Activated CD8-positive, alpha-beta T cell treated with anti-CD3 and anti-CD28 coated beads for 36 hours (primary cell): Measurements from ENCODE around the gene SELENOI. TPM values are rescaled to one million over a fixed set of nuclear protein-coding genes. Genes with fewer than 3 reads are reported as not detected.
"Not testable (repeated sequence)": the region's sequence is repeated elsewhere in the genome, so short reads cannot be mapped to it uniquely, and the experiment has no call there.

ENCODE experiments used
- ATAC-seq: fragments of 200-7000 bp; cut with Tn5 transposase; one replicate; pipeline ENCODE4 v1.10.0; 2021; ENCODE audit warnings: mild to moderate bottlenecking, moderate library complexity
- CTCF ChIA-PET: fragments of 350-600 bp; sonication (Branson Sonifier 250); formaldehyde crosslinking; loops from one replicate; lab custom pipeline; 2021; ENCODE audit warnings: antibody characterized with exemption; lab: Charles Lee
- POLR2A ChIA-PET: fragments of 350-600 bp; sonication (Branson Sonifier 250); formaldehyde crosslinking; loops from one replicate; lab custom pipeline; 2021; ENCODE audit warnings: antibody characterized with exemption; lab: Charles Lee
- DNase-seq: peaks from one replicate; pipeline ENCODE4 v3.0.0-alpha.2; 2020
- H3K27ac Mint-ChIP-seq: one replicate; pipeline ENCODE4 v1.8.0; 2021; ENCODE audit warnings: mild to moderate bottlenecking, mixed read lengths
- H3K27me3 Mint-ChIP-seq: one replicate; pipeline ENCODE4 v1.8.0; 2021; ENCODE audit warnings: mixed read lengths
- H3K36me3 Mint-ChIP-seq: one replicate; pipeline ENCODE4 v1.8.0; 2021; ENCODE audit warnings: low read depth, mixed read lengths
- H3K4me1 Mint-ChIP-seq: one replicate; pipeline ENCODE4 v1.8.0; 2021; ENCODE audit warnings: low read depth, mixed read lengths
- H3K4me3 Mint-ChIP-seq: one replicate; pipeline ENCODE4 v1.8.0; 2021; ENCODE audit warnings: mild to moderate bottlenecking, moderate library complexity, mixed read lengths
- H3K9me3 Mint-ChIP-seq: one replicate; pipeline ENCODE4 v1.8.0; 2021; ENCODE audit warnings: mixed read lengths
- intact Hi-C: fragments of 100-400 bp; cut with micrococcal nuclease; formaldehyde crosslinking; loops from one replicate; pipeline ENCODE4 v1.10.0; 2022
- total RNA-seq, 2 experiments: library from RNA; stranded (reverse); gene quantifications; one replicate each; pipeline ENCODE4 v1.2.3, GENCODE V29; 2021
- TF ChIP-seq, protein P1 (sequence below): fragments of 200-600 bp; IDR thresholded peaks from one replicate; pipeline ENCODE4 v1.8.0; 2022; ENCODE audit warnings: antibody characterized with exemption, mild to moderate bottlenecking

The SELENOI gene
- total RNA-seq, 2 experiments from 2014 or later, result 38.9 to 39.1 TPM

DNA sequence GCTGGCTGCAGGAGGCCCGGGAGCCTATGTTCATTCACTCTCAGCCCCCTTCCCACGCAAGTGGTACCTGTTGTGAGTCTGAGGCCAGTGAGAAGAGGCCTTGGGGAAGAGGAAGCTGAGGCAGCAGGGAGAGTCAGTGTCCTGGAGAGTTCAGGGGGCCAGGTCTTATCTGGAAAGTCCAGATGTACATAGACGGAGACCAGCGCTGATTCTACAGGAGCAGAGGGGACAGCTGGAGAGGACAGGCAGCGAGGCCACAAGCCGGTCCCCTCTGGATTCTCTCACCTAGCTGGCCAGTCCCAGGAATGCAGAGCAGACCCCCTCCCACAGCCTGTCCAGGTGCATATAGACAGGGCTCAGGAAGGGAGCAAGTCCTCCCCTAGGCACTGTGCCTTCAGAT lies 29.1 kb upstream of the SELENOI start:
- Mint-ChIP-seq H3K9me3 (no peaks in the 10 kb centered on the region), H3K4me3 (no peak overlapping the region), H3K36me3 (no peaks in the 10 kb centered on the region), H3K27me3 (no peaks in the 10 kb centered on the region), H3K4me1 (no peaks in the 10 kb centered on the region), H3K27ac (no peak overlapping the region)
- ATAC-seq (no peak), DNase-seq (no peak)
- intact Hi-C loops, result no loop called here
- ChIA-PET POLR2A (no interaction called here), CTCF (interaction anchor here (1.3 to 3.2 kb wide), 2 partner anchors 14 to 152 kb away, joined by 3 to 12 read pairs; no protein-coding TSS in a partner anchor)
- TF ChIP-seq, protein P1, sequence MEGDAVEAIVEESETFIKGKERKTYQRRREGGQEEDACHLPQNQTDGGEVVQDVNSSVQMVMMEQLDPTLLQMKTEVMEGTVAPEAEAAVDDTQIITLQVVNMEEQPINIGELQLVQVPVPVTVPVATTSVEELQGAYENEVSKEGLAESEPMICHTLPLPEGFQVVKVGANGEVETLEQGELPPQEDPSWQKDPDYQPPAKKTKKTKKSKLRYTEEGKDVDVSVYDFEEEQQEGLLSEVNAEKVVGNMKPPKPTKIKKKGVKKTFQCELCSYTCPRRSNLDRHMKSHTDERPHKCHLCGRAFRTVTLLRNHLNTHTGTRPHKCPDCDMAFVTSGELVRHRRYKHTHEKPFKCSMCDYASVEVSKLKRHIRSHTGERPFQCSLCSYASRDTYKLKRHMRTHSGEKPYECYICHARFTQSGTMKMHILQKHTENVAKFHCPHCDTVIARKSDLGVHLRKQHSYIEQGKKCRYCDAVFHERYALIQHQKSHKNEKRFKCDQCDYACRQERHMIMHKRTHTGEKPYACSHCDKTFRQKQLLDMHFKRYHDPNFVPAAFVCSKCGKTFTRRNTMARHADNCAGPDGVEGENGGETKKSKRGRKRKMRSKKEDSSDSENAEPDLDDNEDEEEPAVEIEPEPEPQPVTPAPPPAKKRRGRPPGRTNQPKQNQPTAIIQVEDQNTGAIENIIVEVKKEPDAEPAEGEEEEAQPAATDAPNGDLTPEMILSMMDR, result no peak

DNA sequence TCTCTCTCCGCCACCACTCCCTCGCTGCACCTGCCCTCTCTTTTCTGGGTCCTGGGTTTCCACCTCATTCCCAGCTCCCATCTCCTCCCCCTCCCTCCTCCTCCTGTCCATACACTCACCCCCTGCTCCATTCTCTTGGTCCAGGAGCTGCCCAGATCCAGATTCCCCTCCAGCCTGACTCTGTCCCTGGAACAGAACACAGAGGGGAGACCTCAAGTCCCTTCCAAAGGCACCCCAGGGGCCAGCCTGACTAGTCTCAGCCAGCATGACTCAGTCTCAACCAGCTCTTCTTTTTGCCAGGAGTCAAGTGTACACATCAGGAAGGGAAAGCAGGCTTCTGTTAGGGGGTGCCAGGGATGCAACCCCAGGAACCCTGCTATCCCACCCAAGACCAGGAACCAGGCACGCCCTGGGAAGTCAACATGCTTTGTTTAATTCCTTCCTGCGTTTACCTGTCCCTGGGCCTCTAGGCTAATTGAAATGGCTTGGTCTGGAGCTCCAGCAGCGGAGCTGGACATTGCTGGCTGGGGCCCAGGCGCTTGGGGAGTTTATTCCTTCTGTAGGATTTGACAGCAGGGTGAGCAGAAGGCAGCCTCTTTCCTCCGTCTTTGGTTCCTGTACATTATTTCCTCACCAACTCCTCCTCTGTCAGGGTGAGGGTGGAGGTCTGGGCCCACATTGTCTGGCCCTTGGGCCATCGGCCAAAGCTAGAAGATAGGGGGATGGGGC lies 28.4 kb upstream of the SELENOI start:
- CTCF ChIA-PET, result interaction anchor here (0.7 to 3.2 kb wide), 3 partner anchors 12 to 152 kb away, joined by 3 to 12 read pairs (median 3); no protein-coding TSS in a partner anchor
- H3K4me1 Mint-ChIP-seq, result no peaks in the 10 kb centered on the region
- ATAC-seq (no peak), DNase-seq (no peak)
- H3K9me3 Mint-ChIP-seq, result no peaks in the 10 kb centered on the region
- no peak overlapping the region for H3K4me3 Mint-ChIP-seq
- no peak overlapping the region for H3K27ac Mint-ChIP-seq
- H3K36me3 Mint-ChIP-seq, result no peaks in the 10 kb centered on the region
- TF ChIP-seq, protein P1, result no peak
- POLR2A ChIA-PET, result interaction anchor here (0.6 kb wide), 1 partner anchor 131 kb away, joined by 4 read pairs; no protein-coding TSS in a partner anchor
- no peaks in the 10 kb centered on the region for H3K27me3 Mint-ChIP-seq
- intact Hi-C loops, result no loop called here

DNA sequence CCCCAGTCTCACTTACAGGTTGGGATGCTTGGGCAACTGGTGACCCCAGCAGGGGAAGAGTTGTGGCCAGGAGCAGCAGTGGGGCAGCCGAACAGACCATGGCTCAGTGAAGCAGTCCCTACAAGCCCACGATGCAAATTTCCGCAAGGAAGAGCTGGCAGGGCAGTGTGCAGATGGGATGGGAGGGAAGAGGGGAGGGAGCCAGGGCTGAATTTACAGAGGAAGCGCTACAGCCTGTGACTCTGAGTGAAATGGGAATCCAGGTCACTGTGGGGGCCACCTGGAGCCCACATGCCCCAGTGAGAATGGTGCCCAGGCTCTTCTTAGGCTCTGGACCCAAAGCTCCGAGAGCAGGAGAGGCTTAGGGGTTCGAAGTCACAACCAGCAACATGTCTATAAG lies 27.0 kb upstream of the SELENOI start:
- no peaks in the 10 kb centered on the region for H3K36me3 Mint-ChIP-seq
- no peak for DNase-seq
- no peaks in the 10 kb centered on the region for H3K9me3 Mint-ChIP-seq
- ATAC-seq, result no peak
- intact Hi-C loops, result no loop called here
- H3K4me1 Mint-ChIP-seq, result no peaks in the 10 kb centered on the region
- H3K4me3 Mint-ChIP-seq, result no peak overlapping the region
- ChIA-PET CTCF (interaction anchor here (1.0 kb wide), 1 partner anchor 12 kb away, joined by 4 read pairs; no protein-coding TSS in a partner anchor), POLR2A (no interaction called here)
- H3K27me3 Mint-ChIP-seq, result no peaks in the 10 kb centered on the region
- no peak overlapping the region for H3K27ac Mint-ChIP-seq
- TF ChIP-seq, protein P1, result no peak

DNA sequence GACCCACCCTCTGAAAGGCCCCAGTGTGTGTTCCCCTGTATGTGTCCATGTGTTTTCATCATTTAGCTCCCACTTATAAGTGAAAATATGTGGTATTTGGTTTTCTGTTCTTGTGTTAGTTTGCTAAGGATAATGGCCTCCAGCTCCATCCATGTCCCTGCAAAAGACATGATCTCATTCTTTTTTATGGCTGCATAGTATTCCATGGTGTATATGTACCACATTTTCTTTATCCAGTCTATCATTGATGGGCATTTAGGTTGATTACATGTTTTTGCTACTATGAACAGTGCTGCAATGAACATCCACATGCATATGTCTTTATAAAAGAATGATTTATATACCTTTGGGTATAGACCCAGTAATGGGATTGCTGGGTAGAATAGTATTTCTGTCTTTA lies 21.5 kb upstream of the SELENOI start:
- DNase-seq, ATAC-seq, H3K27ac Mint-ChIP-seq, H3K36me3 Mint-ChIP-seq, CTCF ChIA-PET, H3K27me3 Mint-ChIP-seq, H3K4me3 Mint-ChIP-seq, H3K9me3 Mint-ChIP-seq, intact Hi-C loops: not testable (repeated sequence)
- H3K4me1 Mint-ChIP-seq, result peaks cover 13% of the 10 kb centered on the region
- POLR2A ChIA-PET, result interaction anchor here (0.9 kb wide), 1 partner anchor 79 kb away, joined by 3 read pairs; no protein-coding TSS in a partner anchor

DNA sequence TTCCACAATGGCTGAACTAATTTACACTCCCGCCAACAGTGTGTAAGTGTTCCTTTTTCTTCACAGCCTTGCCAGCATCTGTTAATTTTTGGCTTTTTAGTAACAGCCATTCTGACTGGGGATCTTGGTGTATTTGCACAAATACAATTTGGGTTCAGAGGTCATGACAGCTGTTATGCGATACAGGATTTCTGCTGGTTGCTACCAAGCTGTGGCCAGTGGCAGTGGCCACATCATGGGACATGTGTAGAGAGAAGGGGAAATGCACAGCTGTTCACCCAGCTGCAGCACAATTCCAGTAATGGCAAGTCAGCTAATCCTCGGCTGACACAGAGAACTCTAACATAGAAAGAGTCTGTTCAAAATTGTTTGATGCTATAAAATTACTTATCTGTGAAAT lies 21.0 kb upstream of the SELENOI start:
- H3K27ac Mint-ChIP-seq, result no peak overlapping the region
- ATAC-seq, result no peak
- TF ChIP-seq, protein P1, result no peak
- ChIA-PET CTCF (interaction anchor here (0.9 kb wide), 1 partner anchor 144 kb away, joined by 3 read pairs; no protein-coding TSS in a partner anchor), POLR2A (interaction anchor here (0.9 kb wide), 1 partner anchor 80 kb away, joined by 3 read pairs; no protein-coding TSS in a partner anchor)
- no peaks in the 10 kb centered on the region for H3K27me3 Mint-ChIP-seq
- DNase-seq, result no peak
- peaks cover 16% of the 10 kb centered on the region for H3K4me1 Mint-ChIP-seq
- intact Hi-C loops, result no loop called here
- H3K9me3 Mint-ChIP-seq, result no peaks in the 10 kb centered on the region
- H3K4me3 Mint-ChIP-seq, result no peak overlapping the region
- H3K36me3 Mint-ChIP-seq, result no peaks in the 10 kb centered on the region
